K562 (cell line): Measurements from ENCODE around the gene ZBTB24. TPM values are rescaled to one million over a fixed set of nuclear protein-coding genes. Genes with fewer than 3 reads are reported as not detected.

ENCODE experiments used
- ATAC-seq: fragments of 200-7000 bp; cut with Tn5 transposase; 3 replicates; pipeline ENCODE4 v1.9.1; 2020; ENCODE audit warnings: moderate library complexity
- BruUV-seq: library from RNA; stranded (reverse); fragments of 400-500 nt; replicated peaks from 2 replicates; lab custom pipeline; 2021; lab: Mats Ljungman, UMichigan
- CTCF ChIA-PET: fragments of 300-600 bp; formaldehyde crosslinking; extraction: SDS; loops from one replicate; lab custom pipeline; 2021; ENCODE audit warnings: low intra/inter-chr PET ratio; lab: Yijun Ruan, JAX
- POLR2A ChIA-PET: fragments of 300-600, 350-650 bp; sonication (Branson Sonifier 250); formaldehyde crosslinking; extraction: SDS; loops from one replicate; lab custom pipeline; 2021; ENCODE audit warnings: antibody characterized with exemption, inconsistent platforms; lab: Yijun Ruan, JAX
- DNase-seq, 4 experiments: peaks; one replicate each; pipeline versions ENCODE4 v3.0.0 to v3.0.0-alpha.2; 2011 to 2018; ENCODE audit warnings: low spot score in 3 of 4, mixed read lengths in 3 of 4; ENCODE audit errors: extremely low read depth in 1 of 4
- FAIRE-seq: peaks from 2 replicates; lab custom pipeline; 2011; peaks lifted over from hg19 to GRCh38; lab: Jason Lieb, UNC
- H2AFZ ChIP-seq: 2 replicates; pipeline ENCODE4 v1.6.0; 2011; ENCODE audit warnings: low read depth, low read length, control low read depth, inconsistent platforms
- H3K27ac ChIP-seq: fragments of 200-600 bp; 3 replicates; pipeline ENCODE4 v1.8.0; 2011; ENCODE audit warnings: low read depth, mild to moderate bottlenecking, control low read depth, inconsistent platforms, low read length, moderate library complexity, mixed read lengths; ENCODE audit errors: extremely low read depth
- H3K27me3 ChIP-seq, 2 experiments: fragments of 300-600 bp in 1 of 2; 2 replicates in 1 of 2; 3 replicates in 1 of 2; pipeline versions ENCODE4 v1.6.0 to v1.8.0; 2011; ENCODE audit warnings: inconsistent platforms in 2 of 2, low read length in 2 of 2, mild to moderate bottlenecking in 1 of 2, mixed read lengths in 1 of 2, moderate library complexity in 1 of 2; ENCODE audit not compliant: control insufficient read depth in 2 of 2, insufficient read depth in 2 of 2
- H3K36me3 ChIP-seq: fragments of 300-600 bp; 3 replicates; pipeline ENCODE4 v1.8.0; 2011; ENCODE audit warnings: mild to moderate bottlenecking, low read length, inconsistent platforms; ENCODE audit not compliant: control insufficient read depth, insufficient read depth
- H3K4me1 ChIP-seq, 2 experiments: fragments of 200-600 bp in 1 of 2; replicated peaks in 1 of 2; 2 replicates in 1 of 2; 3 replicates in 1 of 2; pipeline versions ENCODE4 v1.5.1 to v1.8.0; 2011; ENCODE audit warnings: inconsistent platforms in 2 of 2, low read length in 2 of 2, mild to moderate bottlenecking in 1 of 2, mixed read lengths in 1 of 2, moderate library complexity in 1 of 2; ENCODE audit not compliant: control insufficient read depth in 2 of 2, insufficient read depth in 2 of 2
- H3K4me2 ChIP-seq: 2 replicates; pipeline ENCODE4 v1.6.1; 2011; ENCODE audit warnings: low read length, control low read depth, inconsistent platforms, mixed read lengths; ENCODE audit not compliant: insufficient read depth
- H3K4me3 ChIP-seq: fragments of 200-600 bp; sonication (generic), shearing (Covaris generic); 2 replicates; pipeline ENCODE4 v1.5.1; 2016; ENCODE audit warnings: control low read depth, inconsistent platforms
- H3K79me2 ChIP-seq: fragments of 200-600 bp; 3 replicates; pipeline ENCODE4 v1.8.0; 2011; ENCODE audit warnings: low read length, inconsistent platforms; ENCODE audit not compliant: control insufficient read depth, insufficient read depth
- H3K9ac ChIP-seq, 2 experiments: 2 replicates each; pipeline versions ENCODE4 v1.6.0 to v1.6.1; 2011; ENCODE audit warnings: low read depth in 2 of 2, low read length in 2 of 2, control low read depth in 1 of 2, inconsistent platforms in 1 of 2, mild to moderate bottlenecking in 1 of 2, mixed read lengths in 1 of 2; ENCODE audit not compliant: insufficient read depth in 1 of 2
- H3K9me1 ChIP-seq: one replicate; pipeline ENCODE4 v1.6.0; 2011; ENCODE audit warnings: inconsistent platforms, mild to moderate bottlenecking, low read length, moderate library complexity; ENCODE audit not compliant: control insufficient read depth, insufficient read depth
- H3K9me3 ChIP-seq: replicated peaks from 2 replicates; pipeline ENCODE4 v1.5.1; 2011; ENCODE audit warnings: low read depth, low read length, inconsistent platforms; ENCODE audit not compliant: control insufficient read depth, insufficient read depth
- H4K20me1 ChIP-seq: replicated peaks from 2 replicates; pipeline ENCODE4 v1.6.1; 2011; ENCODE audit warnings: low read length, inconsistent platforms, mixed read lengths; ENCODE audit not compliant: control insufficient read depth, insufficient read depth
- GABPB2 ChIP-seq: fragments of 250-450 bp; sonication (Bioruptor Pico); conservative IDR thresholded peaks from 2 replicates; pipeline ENCODE4 v1.5.1; 2021; ENCODE audit warnings: mild to moderate bottlenecking
- MLX ChIP-seq, 2 experiments: fragments of 450-650 bp in 1 of 2; sonication (generic) in 1 of 2; formaldehyde crosslinking; conservative IDR thresholded peaks; 2 replicates each; pipeline versions ENCODE4 v1.4.0 to v1.8.1; 2020 to 2022; ENCODE audit warnings: mild to moderate bottlenecking in 1 of 2, missing genetic modification reagents in 1 of 2
- MTA2 ChIP-seq: fragments of 450-650 bp; IDR thresholded peaks from 2 replicates; pipeline ENCODE4 v1.6.1; 2016; ENCODE audit warnings: low read depth
- NKRF ChIP-seq: fragments of 450-650 bp; IDR thresholded peaks from 2 replicates; pipeline ENCODE4 v1.6.1; 2016; ENCODE audit warnings: borderline replicate concordance
- SMARCA4 ChIP-seq: fragments of 450-650 bp; IDR thresholded peaks from 2 replicates; pipeline ENCODE4 v1.6.1; 2016
- SRF ChIP-seq, 2 experiments: fragments of 250-450, 450-650 bp in 1 of 2; sonication (Bioruptor Pico) in 1 of 2; sonication (generic) in 1 of 2; formaldehyde crosslinking; IDR thresholded peaks; 2 replicates each; pipeline versions ENCODE4 v1.5.0 to v1.5.1; 2020 to 2022; ENCODE audit warnings: mild to moderate bottlenecking in 1 of 2, missing genetic modification reagents in 1 of 2
- TFAM ChIP-seq: fragments of 250-450 bp; sonication (Bioruptor Pico); conservative IDR thresholded peaks from 2 replicates; pipeline ENCODE4 v1.5.0; 2021; ENCODE audit warnings: mild to moderate bottlenecking, moderate library complexity
- ZNF121 ChIP-seq: sonication (generic); formaldehyde crosslinking; conservative IDR thresholded peaks from 2 replicates; pipeline ENCODE4 v1.8.0; 2022; ENCODE audit warnings: missing genetic modification reagents
- ZNF280B ChIP-seq: fragments of 250-450 bp; sonication (Bioruptor Pico); IDR thresholded peaks from 2 replicates; pipeline ENCODE4 v1.5.1; 2021; ENCODE audit warnings: mild to moderate bottlenecking
- WGBS: fragments of 100-300 bp; shearing (Covaris generic); methylation state at CpG from one replicate; pipeline ENCODE4 v1.1.6; 2016; ENCODE audit warnings: low coverage, mixed read lengths; ENCODE audit not compliant: insufficient coverage; ENCODE audit errors: missing lambda C conversion rate; 5-methylcytosine and 5-hydroxymethylcytosine counted together
- in situ Hi-C: fragments of 300-500 bp; cut with MboI; formaldehyde crosslinking; loops from 4 replicates; pipeline ENCODE4 v1.15.0; 2018; ENCODE audit warnings: inconsistent platforms, mixed read lengths
- intact Hi-C: fragments of 100-400 bp; cut with micrococcal nuclease; formaldehyde crosslinking; loops from 2 replicates; pipeline ENCODE4 v1.14.2; 2022
- polyA plus RNA-seq, 8 experiments: library from polyadenylated mRNA; depleted of rRNA in 4 of 8; stranded (reverse) in 5 of 8; unstranded in 3 of 8; fragments of >200 nt; fragmentation: Nextera tagmentation in 2 of 8; fragmentation: Illumina TruSeq in 1 of 8; extraction: Ambion mirVana in 2 of 8; extraction: Trizol in 1 of 8; gene quantifications; 2 replicates each; pipeline versions ENCODE4 v1.2.1 to v1.2.3, GENCODE V29; 2011 to 2014; ENCODE audit warnings: inconsistent platforms in 1 of 8, missing spikeins in 1 of 8
- total RNA-seq, 7 experiments: library from RNA; depleted of rRNA in 6 of 7; stranded (reverse); fragments of >200 nt in 6 of 7; fragmentation: Illumina TruSeq in 2 of 7; extraction: Trizol in 2 of 7; gene quantifications; 2 replicates each; pipeline versions ENCODE4 v1.2.1 to v1.2.3, GENCODE V29; 2011 to 2021; ENCODE audit warnings: low replicate concordance in 1 of 7

Gene ZBTB24
- total and polyA plus RNA-seq, 9 of the 15 experiments (the other 6 are each of a cell fraction or from before 2014, with no cell fraction given) = 2.0 to 16.7 (median 8.3) TPM

GRCh38 chr6:109477184-109477583, 5.8 kb downstream of the ZBTB24 start:
- Histone ChIP-seq H3K27me3 (no peaks in the 10 kb centered on the region), H3K9me3 (no peaks in the 10 kb centered on the region), H3K36me3 (peaks cover 88% of the 10 kb centered on the region), H3K4me1 (peaks cover 18 to 34% of the 10 kb centered on the region in 2 experiments), H3K79me2 (peaks cover 58% of the 10 kb centered on the region), H3K4me3 (no peak overlapping the region)
- in situ Hi-C loops = no loop called here
- CTCF ChIA-PET = no interaction called here
- ATAC-seq = no peak
- DNase-seq = no peak
- TF ChIP-seq GABPB2 = no peak
- no peak for TF ChIP-seq MTA2
- peak; percentile 60 for TF ChIP-seq ZNF121 (CRISPR knock-in tag)
- TF ChIP-seq, all 486 proteins: peak for 1
- peak overlapping the region in 1 of 2 experiments; percentile 68; a peak in 2 of 4 replicates for H3K9ac ChIP-seq
- no peak overlapping the region for H2AFZ ChIP-seq
- intact Hi-C loops = no loop called here
- FAIRE-seq = no peak
- BruUV-seq = no TSS peak
- POLR2A ChIA-PET = interaction anchor here (0.6 kb wide), 1 partner anchor 173 kb away, joined by 3 read pairs; no protein-coding TSS in a partner anchor
- peaks cover 3% of the 10 kb centered on the region for H3K9me1 ChIP-seq
- H3K4me2 ChIP-seq = no peak overlapping the region
- no peak overlapping the region for H3K27ac ChIP-seq
- 0 out of 2 replicates have a peak, but pooled peaks cover 3% of the 10 kb centered on the region for H4K20me1 ChIP-seq
- whole genome bisulfite sequencing = 78% methylated on average over 2 of the region's 2 CpGs

GRCh38 chr6:109475625-109476024, 7.4 kb downstream of the ZBTB24 start:
- in situ Hi-C loops (no loop called here), intact Hi-C loops (no loop called here)
- H3K4me3 ChIP-seq = no peak overlapping the region
- CTCF ChIA-PET = no interaction called here
- no peak for FAIRE-seq
- 100% methylated on average over 1 of the region's 2 CpGs for WGBS
- DNase-seq = no peak
- no peak overlapping the region for H2AFZ ChIP-seq
- peaks cover 43% of the 10 kb centered on the region for H3K79me2 ChIP-seq
- H3K4me1 ChIP-seq = peaks cover 6 to 20% of the 10 kb centered on the region in 2 experiments; a peak in 4 of 5 replicates
- no peak for ATAC-seq
- H4K20me1 ChIP-seq = 0 out of 2 replicates have a peak, but pooled peaks cover 3% of the 10 kb centered on the region
- H3K27me3 ChIP-seq = no peaks in the 10 kb centered on the region
- H3K4me2 ChIP-seq = no peak overlapping the region
- peaks cover 90% of the 10 kb centered on the region for H3K36me3 ChIP-seq
- POLR2A ChIA-PET = no interaction called here
- no peak overlapping the region for H3K9ac ChIP-seq
- H3K9me1 ChIP-seq = peaks cover 3% of the 10 kb centered on the region
- H3K9me3 ChIP-seq = no peaks in the 10 kb centered on the region
- no TSS peak for BruUV-seq
- H3K27ac ChIP-seq = no peak overlapping the region
- TF ChIP-seq NKRF (no peak), SRF (CRISPR knock-in tag; IDR thresholded peaks at IDR 0.05) (no peak), TFAM (CRISPR knock-in tag) (no peak), MLX (CRISPR knock-in tag; conservative IDR thresholded peaks at IDR 0.05) (no peak), SMARCA4 (no peak), ZNF280B (CRISPR knock-in tag) (no peak)
